ENCODE results near the gene PHOSPHO2. TPM values are rescaled to one million over a fixed set of nuclear protein-coding genes. Genes with fewer than 3 reads are reported as not detected.

PHOSPHO2 gene
- total RNA-seq, 2 experiments from 2014 or later: 5.0 to 5.4 TPM

DNA sequence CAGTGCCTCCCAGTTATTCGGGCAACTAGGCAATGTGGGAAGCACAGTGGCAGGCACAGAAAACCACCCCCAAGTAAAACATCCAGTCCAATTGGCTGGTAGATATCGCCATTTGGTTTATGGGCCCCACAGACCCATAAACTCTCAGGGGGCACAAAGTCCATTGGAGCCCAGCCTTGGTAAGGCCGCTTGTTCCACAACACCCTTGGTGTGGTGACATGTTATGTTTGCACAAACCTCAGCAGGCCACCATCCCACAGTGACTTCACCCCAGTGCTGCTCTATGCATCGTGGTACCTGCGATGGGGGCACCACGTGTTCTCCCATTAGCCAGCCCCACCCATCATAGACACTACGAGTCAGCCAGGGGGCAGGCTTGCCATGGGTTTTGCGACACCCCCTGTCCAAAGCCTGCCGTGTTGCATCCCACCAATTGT lies 18.5 kb downstream of the PHOSPHO2 start:
- ChIA-PET CTCF (no interaction called here), POLR2A (no interaction called here)

DNA sequence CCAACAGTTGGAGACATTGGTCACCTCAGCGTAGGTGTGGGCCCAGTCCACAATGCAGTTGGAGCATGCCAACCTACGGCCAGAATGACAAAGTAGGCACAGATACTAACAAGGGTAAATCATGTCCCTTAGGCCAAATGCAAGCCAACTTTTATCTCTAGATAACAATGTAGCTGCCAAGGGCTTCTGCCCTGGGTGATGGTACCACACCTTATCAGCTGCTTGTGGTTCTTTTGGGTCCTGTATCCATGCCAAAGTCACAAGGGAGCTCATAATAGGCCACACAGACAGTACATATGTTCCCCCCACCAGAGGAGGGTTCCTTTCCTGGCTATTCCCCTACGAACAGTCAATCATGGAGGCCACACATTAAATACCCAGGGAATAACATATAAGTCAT lies 19.1 kb downstream of the PHOSPHO2 start:
- CTCF ChIA-PET: no interaction called here
- POLR2A ChIA-PET: no interaction called here

DNA sequence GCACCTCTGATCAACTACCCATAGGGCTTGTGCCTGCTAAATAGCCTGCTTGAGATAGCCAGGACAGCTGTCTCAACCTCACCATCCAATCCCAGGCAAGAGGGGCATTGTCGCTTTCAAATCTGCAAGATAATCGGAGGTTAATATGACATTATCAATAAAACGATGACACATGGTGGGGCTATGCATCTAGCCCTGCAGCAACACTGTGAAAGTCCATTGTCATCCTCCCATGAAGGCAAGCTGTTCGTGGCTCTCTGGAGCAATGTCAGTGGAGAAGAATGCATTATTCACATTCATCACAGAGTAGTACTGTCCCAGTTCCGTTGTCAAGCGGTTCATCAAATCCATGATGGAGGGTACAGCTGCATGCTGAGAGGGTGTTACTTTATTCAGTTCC lies 20.4 kb downstream of the PHOSPHO2 start:
- POLR2A ChIA-PET: no interaction called here
- CTCF ChIA-PET: no interaction called here

DNA sequence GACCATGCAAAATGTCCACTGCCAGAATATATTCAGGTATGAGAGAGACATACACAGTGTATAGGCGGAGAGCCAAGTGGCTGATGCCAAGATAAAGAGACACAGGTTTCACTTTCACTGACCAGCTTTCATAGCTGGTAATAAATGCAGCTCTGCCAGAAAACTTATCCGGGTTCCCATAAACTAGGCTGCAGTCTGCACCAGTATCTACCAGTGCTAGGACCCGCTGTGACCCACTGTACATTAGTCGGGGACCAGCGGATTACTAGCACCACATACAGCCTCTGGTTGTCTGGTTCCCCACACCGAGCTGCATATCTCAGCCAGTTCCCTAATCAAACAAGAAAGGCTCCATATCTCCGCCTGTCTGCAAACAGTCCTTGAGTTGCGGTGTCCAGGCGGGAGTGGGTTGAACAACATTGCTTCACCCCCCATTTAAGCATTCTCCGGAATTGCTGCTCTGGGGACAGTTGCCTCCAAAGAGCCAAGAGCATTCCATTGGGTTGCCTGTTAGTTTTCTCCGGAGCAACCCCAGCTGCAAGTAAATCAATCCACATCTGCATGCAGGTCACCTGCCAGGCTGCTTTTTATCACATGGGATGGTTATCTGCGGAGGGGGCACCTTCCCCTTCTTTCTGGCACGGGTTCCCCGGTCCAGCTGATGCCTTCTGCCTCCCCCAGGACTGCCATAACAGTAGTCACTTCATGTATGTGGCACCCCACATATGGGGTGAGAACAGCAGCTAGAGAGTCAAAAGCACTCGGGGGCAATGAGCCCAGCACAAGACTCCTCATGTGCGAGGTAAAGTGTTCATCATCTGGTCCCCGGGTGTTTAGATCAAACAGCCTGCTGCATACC lies 21.3 kb downstream of the PHOSPHO2 start:
- ChIA-PET CTCF (no interaction called here), POLR2A (interaction anchor here (0.6 kb wide), 1 partner anchor 48 kb away, joined by 8 read pairs; no protein-coding TSS in a partner anchor)

DNA sequence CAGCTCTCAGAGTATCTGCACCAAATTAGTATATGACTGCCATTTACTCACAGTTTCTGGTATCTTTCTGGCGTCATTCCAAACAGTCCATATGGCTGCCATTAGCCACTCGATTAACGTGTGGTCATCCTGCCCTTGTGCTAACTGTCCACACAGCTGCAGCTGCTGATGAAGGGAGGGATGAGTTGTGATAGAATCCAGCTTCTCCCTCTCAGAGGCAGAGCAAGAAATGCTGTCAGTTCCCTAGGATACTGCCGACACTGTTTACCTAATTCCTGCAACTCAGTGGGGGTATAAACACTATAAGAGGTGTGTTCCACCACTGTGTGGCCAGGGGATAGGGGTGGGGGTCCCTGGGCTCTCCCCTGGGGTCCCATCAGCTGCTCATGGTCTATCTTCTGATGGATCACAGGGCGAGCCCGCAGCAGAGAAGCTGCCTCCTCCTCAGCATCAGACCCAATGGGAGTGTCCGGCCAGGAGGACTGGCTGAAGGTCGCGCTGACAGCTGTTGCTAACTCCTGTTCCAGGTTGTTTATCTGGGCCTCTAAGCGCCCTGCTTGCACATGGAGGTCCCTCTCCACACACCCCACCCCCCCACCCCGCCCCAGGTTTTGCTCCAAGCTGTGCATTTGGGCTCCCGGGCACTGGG lies 22.1 kb downstream of the PHOSPHO2 start:
- POLR2A ChIA-PET: no interaction called here
- CTCF ChIA-PET: no interaction called here

DNA sequence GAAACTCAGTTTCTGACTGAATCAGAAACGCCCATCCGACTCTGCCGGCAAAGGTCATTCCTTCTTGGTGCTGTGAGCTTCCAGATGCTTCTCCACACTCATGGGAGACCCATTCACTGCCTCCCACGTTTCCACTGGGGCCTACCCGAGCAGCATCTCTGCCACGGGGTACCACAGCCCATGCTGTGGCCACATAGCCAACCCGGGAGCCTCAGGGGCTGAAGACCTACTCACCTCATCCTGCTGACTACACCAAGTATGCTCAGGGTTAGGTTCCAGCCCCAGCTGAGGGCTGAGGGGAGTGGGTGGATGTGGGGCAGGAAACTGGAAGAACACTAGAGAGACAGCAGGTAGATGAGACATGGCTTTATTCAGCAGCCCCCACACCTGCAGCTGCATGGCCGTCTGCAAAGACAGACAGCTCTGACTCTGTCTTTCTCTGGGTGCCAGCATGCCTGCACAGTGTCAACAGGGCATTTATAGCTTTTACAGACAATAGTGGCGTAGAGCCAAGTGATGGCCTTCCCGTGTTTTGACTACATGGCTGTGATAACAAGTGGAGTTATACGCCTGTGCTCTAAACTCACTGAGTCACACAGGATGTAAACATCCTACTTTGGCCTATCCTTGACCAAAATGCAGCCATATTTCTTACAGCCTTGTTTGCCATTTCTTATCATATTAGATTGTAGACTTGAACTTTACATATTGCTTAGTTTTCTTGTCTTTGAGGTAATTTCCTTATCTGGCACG lies 22.8 kb downstream of the PHOSPHO2 start:
- ChIA-PET POLR2A (no interaction called here), CTCF (no interaction called here)

- ChIA-PET CTCF (no interaction called here), POLR2A (no interaction called here)
These were observed 23.4 kb downstream of the PHOSPHO2 start for GRCh38 chr2:169717691-169718063.

GRCh38 chr2:169718930-169719504 lies 24.7 kb downstream of the PHOSPHO2 start:
- ChIA-PET CTCF (no interaction called here), POLR2A (no interaction called here)

- ChIA-PET POLR2A (no interaction called here), CTCF (interaction anchor here (1.7 kb wide), 1 partner anchor 19 kb away, joined by 6 read pairs; no protein-coding TSS in a partner anchor)
These were observed 26.7 kb downstream of the PHOSPHO2 start for GRCh38 chr2:169721016-169721415.

GRCh38 chr2:169727065-169727464 lies 32.8 kb downstream of the PHOSPHO2 start:
- CTCF ChIA-PET: no interaction called here
- POLR2A ChIA-PET: no interaction called here

- ChIA-PET POLR2A (no interaction called here), CTCF (no interaction called here)
These were observed 35.0 kb downstream of the PHOSPHO2 start for GRCh38 chr2:169729274-169729605.

DNA sequence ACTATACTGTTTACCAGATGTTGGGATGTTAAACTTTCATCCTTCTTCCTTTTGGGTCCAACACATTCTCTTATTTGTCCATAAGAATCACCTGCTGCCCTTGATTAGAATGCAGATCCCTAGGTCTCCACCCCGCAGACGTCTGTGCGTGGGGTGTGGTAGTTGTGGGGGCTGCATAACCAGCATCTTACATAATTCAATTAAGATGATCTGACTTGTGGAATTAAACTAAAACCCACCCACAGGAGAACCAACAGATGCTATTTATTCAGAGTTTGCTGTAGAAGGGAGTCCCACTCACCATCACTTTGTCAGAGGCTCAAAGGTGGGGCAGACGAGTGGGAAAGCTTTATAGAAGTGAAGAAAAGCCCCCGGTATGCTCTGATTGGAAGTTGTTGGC lies 37.8 kb downstream of the PHOSPHO2 start:
- ChIA-PET POLR2A (no interaction called here), CTCF (no interaction called here)

GRCh38 chr2:169732583-169733358 lies 38.5 kb downstream of the PHOSPHO2 start:
- ChIA-PET POLR2A (no interaction called here), CTCF (no interaction called here)

DNA sequence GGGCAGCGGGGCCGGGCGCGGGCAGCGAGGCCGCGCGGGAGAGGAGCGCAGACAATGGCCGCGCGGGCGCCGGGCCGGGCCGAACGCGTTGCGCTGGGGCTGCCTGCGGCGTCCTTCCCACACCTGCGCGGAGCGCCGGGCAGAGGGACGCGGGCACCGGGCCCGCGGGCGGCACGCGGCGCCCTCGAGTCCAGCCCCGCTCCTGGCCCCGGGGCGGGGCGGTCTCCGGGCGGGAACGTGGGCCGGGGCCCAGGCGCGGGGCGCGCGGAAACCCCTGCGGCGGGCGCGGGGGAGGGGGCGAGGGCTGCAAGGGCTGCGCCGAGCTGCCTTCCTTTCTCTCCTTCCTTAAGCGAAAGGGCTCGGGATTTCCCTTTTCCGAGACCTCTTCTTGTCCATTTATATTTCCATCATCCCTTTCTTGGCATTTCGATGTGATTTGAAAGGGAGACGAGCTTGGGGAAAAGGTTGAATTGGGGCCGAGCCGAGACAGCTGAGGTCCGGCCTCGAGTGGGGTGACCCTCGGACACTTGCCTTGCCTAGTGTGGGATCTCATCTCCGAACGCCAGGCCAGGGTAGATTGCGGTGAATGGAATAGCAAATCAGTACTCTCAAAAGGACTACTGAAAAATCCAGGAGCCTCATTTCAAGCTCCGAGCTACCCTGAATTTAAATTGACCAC lies 40.0 kb downstream of the PHOSPHO2 start:
- POLR2A ChIA-PET: no interaction called here
- CTCF ChIA-PET: no interaction called here

GRCh38 chr2:169735623-169736022 lies 41.4 kb downstream of the PHOSPHO2 start:
- ChIA-PET CTCF (no interaction called here), POLR2A (interaction anchor here (0.7 kb wide), 1 partner anchor 93 kb away, joined by 3 read pairs; no protein-coding TSS in a partner anchor)

DNA sequence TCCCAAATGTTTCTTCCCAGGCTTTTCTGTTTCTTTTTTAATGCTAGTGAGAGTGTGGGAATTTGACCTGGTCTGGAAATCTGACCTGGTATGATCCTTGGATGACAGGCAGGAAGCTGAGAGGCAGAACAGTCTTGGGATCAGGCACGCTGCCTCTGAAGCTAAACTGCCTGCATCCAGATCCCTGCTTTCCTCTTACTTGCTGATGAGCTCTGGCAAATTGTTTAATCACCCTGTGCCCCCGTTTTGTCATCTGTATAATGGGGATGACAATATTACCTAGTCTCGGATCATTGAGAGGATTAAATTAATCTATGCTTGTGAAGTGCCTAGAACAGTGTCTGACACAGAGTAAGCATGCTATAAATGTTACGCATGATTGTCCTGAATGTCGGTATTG lies 42.6 kb downstream of the PHOSPHO2 start:
- POLR2A ChIA-PET: no interaction called here
- CTCF ChIA-PET: interaction anchor here (0.7 kb wide), 1 partner anchor 114 kb away, joined by 3 read pairs; no protein-coding TSS in a partner anchor

- POLR2A ChIA-PET: no interaction called here
- CTCF ChIA-PET: interaction anchor here (1.2 kb wide), 1 partner anchor 30 kb away, joined by 5 read pairs; no protein-coding TSS in a partner anchor
These were observed 44.4 kb downstream of the PHOSPHO2 start for GRCh38 chr2:169738566-169739229.

- ChIA-PET CTCF (no interaction called here), POLR2A (no interaction called here)
These were observed 45.1 kb downstream of the PHOSPHO2 start for GRCh38 chr2:169739351-169739750.

DNA sequence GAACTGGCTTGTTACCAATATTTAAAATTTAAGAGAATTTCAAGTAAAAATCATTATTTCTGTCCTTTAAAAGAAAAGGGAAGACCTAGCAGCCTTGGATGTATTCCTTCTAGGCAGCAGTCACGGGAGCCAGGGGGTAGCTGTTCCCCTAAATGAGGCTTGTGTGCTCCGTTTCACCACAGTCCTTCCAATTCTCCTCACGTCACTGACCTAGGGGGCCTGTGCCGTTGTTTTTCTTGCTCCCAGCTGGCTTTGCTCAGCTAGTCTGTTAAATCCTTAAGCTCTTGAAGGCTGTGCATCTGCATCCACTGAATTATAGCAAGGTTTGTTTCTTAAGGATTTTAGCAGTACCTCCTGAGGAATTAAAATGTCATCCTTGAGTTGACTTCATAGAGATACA lies 49.3 kb downstream of the PHOSPHO2 start:
- ChIA-PET CTCF (no interaction called here), POLR2A (interaction anchor here (0.6 kb wide), 1 partner anchor 59 kb away, joined by 3 read pairs; no protein-coding TSS in a partner anchor)
